Prostate gland (tissue), 2 donors: ENCODE data around the gene AMN1. TPM values are rescaled to one million over a fixed set of nuclear protein-coding genes. Genes with fewer than 3 reads are reported as not detected.
"Not testable (repeated sequence)": the region's sequence is repeated elsewhere in the genome, so short reads cannot be mapped to it uniquely, and the experiment has no call there.

Experiments used
- DNase-seq: peaks from one replicate; pipeline ENCODE4 v3.0.0-alpha.2; 2019; ENCODE audit warnings: low spot score
- H3K27ac ChIP-seq, 2 donors: fragments of 200-600 bp; sonication (generic); 2 replicates each; pipeline ENCODE4 v1.5.1; 2017 to 2019
- H3K27me3 ChIP-seq: fragments of 200-600 bp; sonication (generic); replicated peaks from 2 replicates; pipeline ENCODE4 v1.5.1; 2019; ENCODE audit not compliant: insufficient read depth
- H3K36me3 ChIP-seq, 2 donors: fragments of 200-600 bp; sonication (generic); 1 replicate in 1 of 2; 2 replicates in 1 of 2; pipeline versions ENCODE4 v1.5.1 to v1.8.1; 2017 to 2019
- H3K4me1 ChIP-seq: fragments of 200-600 bp; sonication (generic); replicated peaks from 2 replicates; pipeline ENCODE4 v1.5.1; 2019
- H3K4me3 ChIP-seq, 2 donors: fragments of 200-600 bp; sonication (generic); 2 replicates each; pipeline ENCODE4 v1.5.1; 2017 to 2019
- H3K9me3 ChIP-seq: fragments of 200-600 bp; sonication (generic); 2 replicates; pipeline ENCODE4 v1.5.1; 2017
- CTCF ChIP-seq, 4 experiments: fragments of 200-600 bp in 2 of 4; fragments of 450-650 bp in 2 of 4; sonication (generic) in 2 of 4; IDR thresholded peaks; 1 replicate in 3 of 4; 2 replicates in 1 of 4; pipeline ENCODE4 v1.5.1; 2016 to 2019; ENCODE audit warnings: antibody characterized with exemption in 4 of 4, mild to moderate bottlenecking in 2 of 4, moderate library complexity in 2 of 4
- POLR2A ChIP-seq: fragments of 450-650 bp; IDR thresholded peaks from one replicate; pipeline ENCODE4 v1.6.1; 2016; ENCODE audit warnings: antibody characterized with exemption, mild to moderate bottlenecking
- POLR2AphosphoS5 ChIP-seq: sonication (generic); formaldehyde crosslinking; IDR thresholded peaks from one replicate; pipeline ENCODE4 v1.6.1; 2017; ENCODE audit warnings: antibody characterized with exemption
- WGBS: methylation state at CpG from one replicate; pipeline ENCODE4 v1.1.5; 2018; 5-methylcytosine and 5-hydroxymethylcytosine counted together
- intact Hi-C: fragments of 100-400 bp; cut with DNase I; formaldehyde crosslinking; loops from one replicate; pipeline ENCODE4 v1.14.2; 2022
- total RNA-seq, 2 donors: library from RNA; depleted of rRNA; stranded (reverse); fragments of >200 nt; gene quantifications; one replicate each; pipeline ENCODE4 v1.1.0, GENCODE V29; 2016

AMN1 gene
- total RNA-seq, 2 donors from 2014 or later, result 11.9 to 31.9 TPM

GRCh38 chr12:31772186-31772585 lies 43.4 kb upstream of the AMN1 start:
- no peak overlapping the region for H3K4me3 ChIP-seq
- 83% methylated on average over 4 of the region's 4 CpGs for WGBS
- H3K4me1 ChIP-seq, result no peaks in the 10 kb centered on the region
- intact Hi-C loops, result no loop called here
- DNase-seq, result no peak
- H3K9me3 ChIP-seq, result no peaks in the 10 kb centered on the region
- no peaks in the 10 kb centered on the region for H3K27me3 ChIP-seq
- no peak overlapping the region for H3K27ac ChIP-seq
- H3K36me3 ChIP-seq, result no peaks in the 10 kb centered on the region
- TF ChIP-seq POLR2AphosphoS5 (no peak), CTCF (IDR thresholded peaks at IDR 0.05) (no peak), POLR2A (no peak)

GRCh38 chr12:31768046-31768445 lies 39.2 kb upstream of the AMN1 start:
- intact Hi-C loops, result no loop called here
- no peak for DNase-seq
- WGBS, result 89% methylated on average over 2 of the region's 2 CpGs

GRCh38 chr12:31765931-31766330 lies 37.1 kb upstream of the AMN1 start:
- no peak overlapping the region for H3K27ac ChIP-seq
- H3K4me3 ChIP-seq, result no peak overlapping the region
- H3K27me3 ChIP-seq, result no peaks in the 10 kb centered on the region
- H3K4me1 ChIP-seq, result no peaks in the 10 kb centered on the region
- H3K36me3 ChIP-seq, result no peaks in the 10 kb centered on the region
- H3K9me3 ChIP-seq, result no peaks in the 10 kb centered on the region
- intact Hi-C loops, result no loop called here
- 98% methylated on average over 1 of the region's 1 CpG for WGBS
- DNase-seq, result no peak
- TF ChIP-seq POLR2AphosphoS5, result no peak
- no peak for TF ChIP-seq CTCF (IDR thresholded peaks at IDR 0.05)
- TF ChIP-seq POLR2A, result no peak

More at GRCh38 chr12:31768046-31768445, 39.2 kb upstream of the AMN1 start:
- Histone ChIP-seq H3K36me3 (no peaks in the 10 kb centered on the region), H3K27me3 (no peaks in the 10 kb centered on the region), H3K4me1 (no peaks in the 10 kb centered on the region), H3K9me3 (no peaks in the 10 kb centered on the region), H3K4me3 (no peak overlapping the region), H3K27ac (no peak overlapping the region)
- TF ChIP-seq CTCF (IDR thresholded peaks at IDR 0.05) (no peak), POLR2A (no peak), POLR2AphosphoS5 (no peak)

GRCh38 chr12:31759632-31760459 lies 31.0 kb upstream of the AMN1 start:
- Histone ChIP-seq H3K27ac (no peak overlapping the region), H3K9me3 (no peaks in the 10 kb centered on the region), H3K36me3 (no peaks in the 10 kb centered on the region), H3K27me3 (no peaks in the 10 kb centered on the region), H3K4me3 (no peak overlapping the region), H3K4me1 (no peaks in the 10 kb centered on the region)
- intact Hi-C loops, result no loop called here
- TF ChIP-seq POLR2A (no peak), CTCF (IDR thresholded peaks at IDR 0.05) (no peak), POLR2AphosphoS5 (no peak)
- no peak for DNase-seq
- WGBS, result 61% methylated on average over 4 of the region's 4 CpGs

- DNase-seq, H3K4me1 ChIP-seq, H3K9me3 ChIP-seq, H3K27me3 ChIP-seq, H3K36me3 ChIP-seq, intact Hi-C loops, H3K4me3 ChIP-seq, H3K27ac ChIP-seq: not testable (repeated sequence)
- 94% methylated on average over 5 of the region's 5 CpGs for WGBS
These were observed 29.5 kb upstream of the AMN1 start for GRCh38 chr12:31758297-31758696.
